GM18517 (cell line): Measurements from ENCODE around the gene PPP4R1.
"Not testable (repeated sequence)": the region's sequence is repeated elsewhere in the genome, so short reads cannot be mapped to it uniquely, and the experiment has no call there.

Experiments used
- ATAC-seq: cut with Tn5 transposase; IDR thresholded peaks from one replicate; pipeline ENCODE4 v1.9.1; 2021; ENCODE audit warnings: mild to moderate bottlenecking, moderate library complexity; ENCODE audit not compliant: unreplicated experiment

Gene PPP4R1

DNA sequence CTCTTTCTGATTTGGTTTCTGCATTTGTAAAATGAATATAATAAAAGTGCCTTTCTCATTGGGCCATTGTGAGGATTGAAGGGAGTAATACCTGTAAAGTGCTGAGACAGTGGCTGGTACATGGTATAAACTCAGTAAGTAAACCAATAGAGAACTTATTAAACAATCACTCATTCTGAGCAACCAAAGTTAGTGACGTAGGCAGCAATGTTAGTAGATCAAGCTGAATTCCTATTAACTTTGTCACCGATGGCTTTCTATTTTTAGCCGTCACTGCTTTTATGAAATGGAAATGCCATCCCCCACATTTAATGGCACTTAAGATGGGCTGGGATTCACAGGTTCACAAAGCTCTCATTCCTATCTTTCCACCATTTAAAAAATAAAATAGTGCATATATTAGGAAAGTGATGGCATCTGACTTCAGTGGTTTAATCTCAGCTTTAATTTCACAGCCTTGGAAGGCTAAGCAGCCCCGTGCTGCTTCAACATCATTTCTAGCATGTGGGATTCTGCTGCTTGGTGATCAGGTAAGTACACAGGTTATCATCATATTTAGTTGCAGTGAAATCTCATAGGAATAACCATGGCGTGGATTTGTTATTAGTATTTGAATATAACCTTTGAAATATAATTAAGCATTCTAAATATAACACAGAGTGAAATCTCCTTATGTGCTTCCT is 17.6 kb upstream of the PPP4R1 start:
- no peak for ATAC-seq

DNA sequence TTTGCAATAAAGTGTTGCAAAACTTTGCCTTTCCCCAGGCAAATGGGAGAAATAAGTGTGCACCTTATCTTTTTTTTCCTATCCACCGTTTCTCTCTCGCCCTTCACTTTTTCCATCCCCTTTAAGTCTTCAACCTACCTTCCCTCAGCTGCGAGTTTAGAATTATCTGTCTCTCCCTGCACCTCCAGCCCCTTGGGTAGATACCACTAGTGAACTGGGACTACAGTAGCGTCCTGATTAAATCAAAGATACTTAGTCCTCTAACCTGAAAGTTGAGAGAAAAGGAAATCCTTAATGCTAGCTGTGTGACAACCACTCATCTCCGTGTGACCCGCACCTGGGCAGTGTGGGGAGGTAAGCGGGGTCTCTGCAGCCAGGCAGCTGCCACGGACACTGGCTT is 16.1 kb upstream of the PPP4R1 start:
- no peak for ATAC-seq

- ATAC-seq = no peak
These were observed 15.3 kb upstream of the PPP4R1 start for GRCh38 chr18:9629709-9630108.

- no peak for ATAC-seq
These were observed 14.6 kb upstream of the PPP4R1 start for GRCh38 chr18:9628984-9629383.

- no peak for ATAC-seq
These were observed 13.3 kb upstream of the PPP4R1 start for GRCh38 chr18:9627642-9628041.

DNA sequence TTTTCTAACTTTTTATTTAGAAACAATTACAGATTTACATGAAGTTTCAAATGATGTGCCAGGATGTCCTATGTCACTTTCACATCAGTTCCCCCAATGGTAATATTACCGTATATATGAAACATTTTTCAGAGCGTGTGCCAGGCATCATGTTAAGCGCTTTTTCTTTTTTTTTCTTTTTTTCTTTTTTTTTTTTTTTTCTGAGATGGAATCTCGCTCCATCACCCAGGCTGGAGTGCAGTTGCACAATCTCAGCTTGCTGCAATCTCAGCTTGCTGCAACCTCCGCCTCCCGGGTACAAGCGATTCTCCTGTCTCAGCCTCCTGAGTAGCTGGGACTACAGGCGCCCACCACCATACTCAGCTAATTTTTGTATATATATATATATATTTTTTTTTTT is 5.6 kb upstream of the PPP4R1 start:
- ATAC-seq = no peak

DNA sequence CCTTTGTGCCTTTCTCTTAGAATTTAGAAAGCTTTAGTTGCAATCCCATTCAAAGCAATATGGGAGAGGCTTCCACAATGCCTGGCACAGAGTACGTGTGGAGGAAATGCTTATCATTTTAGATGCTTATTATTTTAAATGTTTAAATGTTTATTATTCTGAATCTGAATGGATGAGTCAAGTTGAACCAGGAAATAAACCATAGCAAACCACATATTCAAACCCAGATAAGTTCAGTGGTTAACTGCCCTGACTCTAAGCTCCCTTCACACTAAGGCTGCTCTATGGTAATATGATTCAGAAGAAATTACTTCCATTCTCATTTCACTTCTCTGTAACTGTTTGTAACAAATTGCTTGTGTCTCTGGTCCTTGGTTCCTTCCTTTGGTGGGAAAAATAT is 5.2 kb upstream of the PPP4R1 start:
- no peak for ATAC-seq

- ATAC-seq = no peak
These were observed 4.7 kb upstream of the PPP4R1 start for GRCh38 chr18:9619056-9619455.

DNA sequence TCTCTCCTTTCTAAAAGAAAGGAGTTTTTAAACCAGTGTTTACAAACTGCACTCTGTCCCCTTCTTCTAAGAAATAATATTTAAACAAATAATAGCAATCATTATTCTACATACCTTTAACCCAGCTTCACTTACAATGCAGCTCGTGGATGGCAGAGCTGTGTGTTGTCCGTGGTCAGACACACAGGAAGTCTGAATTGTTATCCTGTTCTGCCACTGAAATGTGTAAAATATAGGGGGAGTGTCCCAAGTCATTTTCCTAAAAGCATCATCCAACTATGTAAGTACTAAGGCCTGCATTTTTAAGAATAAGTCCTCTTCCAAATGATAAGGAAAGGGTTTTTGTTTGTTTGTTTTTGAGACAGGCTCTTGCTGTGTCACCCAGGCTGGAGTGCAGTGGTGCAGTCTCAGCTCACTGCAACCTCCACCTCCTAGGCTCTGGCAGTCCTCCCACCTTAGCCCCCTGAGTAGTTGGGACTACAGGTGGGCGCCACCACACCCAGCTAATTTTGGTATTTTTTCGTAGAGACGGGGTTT is 2.7 kb upstream of the PPP4R1 start:
- ATAC-seq = no peak

DNA sequence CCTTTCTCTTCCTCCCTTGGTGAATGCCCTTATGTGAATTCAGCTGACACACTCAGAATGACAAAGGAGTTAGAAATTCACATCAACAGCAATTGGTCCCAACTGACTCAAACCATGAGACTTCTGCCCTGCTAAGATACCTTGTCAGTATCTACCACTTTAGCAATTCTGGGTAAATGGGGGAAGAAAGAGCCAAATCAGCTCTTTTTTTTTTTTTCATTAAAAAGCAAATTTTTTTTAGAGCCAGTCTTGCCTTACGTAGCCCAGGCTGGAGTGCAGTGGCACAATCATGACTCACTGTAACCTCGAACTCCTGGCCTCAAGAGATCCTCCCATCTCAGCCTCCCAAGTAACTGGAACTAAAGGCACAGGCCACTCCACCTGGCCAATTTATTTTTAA is 1.7 kb upstream of the PPP4R1 start:
- no peak for ATAC-seq

GRCh38 chr18:9615280-9615797 is 980 bp upstream of the PPP4R1 start:
- ATAC-seq = no peak

DNA sequence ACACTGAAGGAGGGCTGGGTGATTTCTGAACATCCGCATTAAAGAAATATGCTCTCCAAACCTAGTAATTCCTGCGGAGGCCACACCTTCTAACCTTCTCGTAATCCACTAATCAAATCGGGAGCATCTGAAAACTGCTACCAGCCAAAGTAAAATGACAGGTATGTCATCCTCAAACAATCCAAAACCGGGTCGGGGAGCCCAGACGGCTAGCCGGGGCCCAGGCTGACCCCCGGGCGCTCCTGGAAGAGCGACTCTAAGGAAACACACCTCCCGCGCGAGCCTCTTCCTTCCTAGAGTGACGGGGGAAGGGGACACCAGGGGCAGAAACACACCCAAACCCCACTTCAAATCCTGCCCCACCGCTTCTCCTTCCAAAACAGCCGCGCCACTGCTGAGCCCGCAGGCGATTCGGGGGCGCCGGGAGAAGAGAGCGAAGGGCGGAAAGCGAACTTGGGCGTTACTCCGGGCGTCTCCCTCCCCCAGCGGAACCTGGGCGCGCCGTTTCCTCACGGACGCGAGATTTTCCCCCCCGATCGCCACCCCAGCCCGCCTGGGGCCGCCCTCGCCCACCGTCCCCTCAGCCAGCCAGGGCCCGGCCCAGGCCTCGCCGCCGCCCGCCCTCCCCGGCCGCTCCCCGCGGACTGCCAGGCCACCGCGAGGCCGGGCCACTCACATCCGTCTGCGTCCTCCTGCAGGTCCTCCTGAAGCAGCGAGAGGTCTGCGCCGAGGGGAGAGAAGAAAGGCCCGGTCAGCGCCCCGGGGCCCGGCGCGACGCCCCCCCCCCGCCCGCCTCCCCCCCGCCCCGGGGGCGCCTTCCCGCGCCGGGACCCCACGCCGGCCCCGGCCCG is 584 bp downstream of the PPP4R1 start:
- ATAC-seq = peak; percentile 14

DNA sequence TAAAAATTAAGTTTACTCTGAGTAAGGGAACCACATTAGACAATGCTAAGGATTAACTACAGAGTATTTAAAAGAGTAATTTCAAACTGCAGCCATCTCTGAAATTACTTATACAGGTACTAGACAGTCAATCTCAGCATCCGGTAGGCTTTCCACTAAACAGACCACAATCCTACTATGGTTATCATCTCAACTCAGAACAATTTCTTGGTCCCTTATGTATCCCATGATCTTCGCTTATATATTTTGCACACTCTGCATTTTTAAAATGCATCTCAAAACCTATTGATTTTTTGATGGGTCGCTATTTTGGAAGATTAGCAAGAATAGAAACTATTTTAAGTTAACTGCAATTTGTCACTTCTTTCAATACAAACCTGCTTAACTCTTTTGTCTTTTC is 1.4 kb downstream of the PPP4R1 start:
- no peak for ATAC-seq

DNA sequence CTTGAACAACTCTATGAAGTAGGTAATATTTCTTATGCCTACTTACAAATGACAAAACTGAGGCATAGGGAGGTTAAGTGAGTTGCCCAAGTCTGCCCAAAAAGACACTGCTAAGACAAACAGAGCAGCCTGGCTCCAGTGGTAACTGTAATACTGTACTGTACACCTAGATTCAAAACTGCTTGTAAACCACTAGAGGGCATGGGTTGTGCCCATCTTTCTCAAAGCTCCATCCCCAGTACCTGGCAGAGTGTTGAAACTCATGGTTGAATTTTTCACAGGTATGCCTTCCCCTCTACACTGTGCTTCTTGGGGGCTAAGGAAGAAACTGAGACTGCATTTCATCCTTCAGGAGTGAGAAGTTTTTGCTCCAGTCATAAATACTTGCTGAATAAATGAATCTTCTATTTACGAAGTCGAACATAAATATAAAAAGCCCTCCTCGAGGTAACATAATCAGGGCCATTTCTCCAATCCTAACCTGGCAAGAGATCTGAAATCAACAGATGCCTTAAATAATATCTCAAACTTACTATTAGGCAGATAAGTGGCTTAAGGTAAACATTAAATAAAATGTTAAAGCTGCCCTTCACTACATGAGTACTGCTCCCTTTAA is 2.0 kb downstream of the PPP4R1 start:
- peak; percentile 66 for ATAC-seq

- no peak for ATAC-seq
These were observed 5.2 kb downstream of the PPP4R1 start for GRCh38 chr18:9609190-9609589.

DNA sequence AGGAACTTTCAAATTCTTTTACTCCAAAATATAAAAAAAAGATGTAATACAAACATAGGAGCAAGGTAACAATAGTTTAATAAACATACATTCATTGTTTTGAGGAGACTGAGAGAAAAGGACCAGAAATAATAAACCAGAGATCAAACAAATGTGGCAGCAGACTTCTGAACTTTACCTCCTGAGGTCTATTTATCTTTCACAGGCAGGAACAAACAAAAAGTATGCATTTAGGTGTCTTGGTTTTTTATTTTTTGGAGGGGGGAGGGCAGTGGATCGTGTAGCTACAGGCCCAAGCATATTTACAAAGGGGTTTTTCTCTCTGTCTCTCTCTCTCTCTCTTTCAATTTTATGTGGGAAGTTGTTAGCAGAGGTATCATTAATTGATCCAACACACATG is 5.6 kb downstream of the PPP4R1 start:
- no peak for ATAC-seq

DNA sequence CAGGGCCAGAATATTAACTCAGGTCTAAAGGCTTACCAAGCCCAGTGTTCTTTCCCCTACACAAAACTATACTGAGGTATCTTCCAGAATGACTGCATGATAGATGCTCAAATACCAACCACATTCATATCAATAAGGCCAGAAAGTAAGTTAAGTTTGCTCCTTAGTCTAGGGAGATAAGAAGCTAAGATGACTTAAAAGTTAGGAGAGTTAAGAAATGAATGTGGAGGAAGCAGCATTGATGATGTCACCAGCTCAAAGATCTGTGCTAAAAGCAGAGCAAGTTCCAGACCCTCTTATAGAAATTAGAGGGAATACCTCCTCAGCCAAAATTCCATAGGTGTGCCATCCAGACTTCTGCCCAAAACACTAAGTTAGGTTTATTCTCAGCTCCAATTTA is 6.1 kb downstream of the PPP4R1 start:
- ATAC-seq = no peak

DNA sequence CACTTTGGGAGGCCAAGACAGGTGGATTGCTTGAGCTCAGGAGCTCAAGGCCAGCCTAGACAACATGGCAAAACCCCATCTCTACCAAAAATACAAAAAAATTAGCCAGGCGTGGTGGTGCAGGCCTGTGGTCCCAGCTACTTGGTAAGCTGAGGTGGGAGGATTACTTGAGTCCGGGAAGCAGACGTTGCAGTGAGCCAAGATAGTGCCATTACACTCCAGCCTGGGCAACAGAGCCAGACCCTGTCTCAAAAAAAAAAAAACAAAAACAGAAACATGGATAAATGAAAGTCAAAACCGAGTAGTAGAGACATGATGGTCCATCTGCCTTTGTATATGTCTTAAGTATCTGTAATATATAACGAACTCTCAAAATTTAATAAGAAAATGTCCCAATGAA is 7.2 kb downstream of the PPP4R1 start:
- ATAC-seq = not testable (repeated sequence)

DNA sequence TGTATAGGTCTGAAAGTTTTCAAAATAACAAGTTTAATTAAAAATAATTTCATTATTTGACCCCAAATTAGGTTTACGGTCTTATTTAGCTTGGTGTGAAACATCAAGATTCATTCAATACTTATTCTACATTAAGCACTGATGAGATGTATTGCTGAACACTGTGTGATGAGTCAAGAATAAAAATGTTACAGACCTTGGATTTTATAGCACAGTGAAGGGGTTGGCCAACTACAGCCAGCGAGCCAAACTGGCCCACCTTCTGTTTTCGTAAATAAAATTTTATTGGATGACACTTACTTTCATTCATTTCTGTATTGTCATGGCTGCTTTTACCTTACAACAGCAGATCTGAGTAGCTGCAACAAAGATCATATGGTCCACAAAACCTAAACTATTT is 8.3 kb downstream of the PPP4R1 start:
- ATAC-seq = no peak

- ATAC-seq = no peak
These were observed 10.0 kb downstream of the PPP4R1 start for GRCh38 chr18:9604348-9604747.

DNA sequence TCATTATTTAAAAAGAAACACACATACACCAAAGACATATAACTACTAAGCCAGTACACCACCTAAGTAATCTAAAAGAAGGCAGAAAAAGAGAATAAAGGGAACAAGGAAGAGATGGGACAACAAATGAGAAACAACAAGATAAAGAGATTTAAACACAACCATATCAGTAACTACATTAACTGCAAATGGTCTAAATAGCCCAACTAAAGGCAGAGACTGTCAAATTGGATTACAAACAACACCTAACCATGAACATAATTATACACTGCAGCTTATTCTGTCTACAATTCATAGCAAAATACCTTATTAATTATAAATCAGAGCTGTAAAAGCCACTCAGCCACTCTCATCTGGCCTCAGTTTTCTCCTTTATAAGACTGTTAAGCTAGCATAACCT is 15.0 kb downstream of the PPP4R1 start:
- ATAC-seq = no peak

- ATAC-seq = no peak
These were observed 16.8 kb downstream of the PPP4R1 start for GRCh38 chr18:9597609-9598008.
